Dendritic cell treated with granulocyte-macrophage colony-stimulating factor and Interleukin-4, amounts not matched to agents 40 ng/mL and 50 ng/mL, for 4 days (primary cell): ENCODE results near the gene STK25.
A peak's percentile ranks its signal among the peaks of the same experiment; 100 is the strongest.

Experiments used
- H3K27ac Mint-ChIP-seq: one replicate; pipeline ENCODE4 v1.8.0; 2022; ENCODE audit warnings: mild to moderate bottlenecking, mixed read lengths
- H3K27me3 Mint-ChIP-seq: one replicate; pipeline ENCODE4 v1.8.0; 2022; ENCODE audit warnings: mild to moderate bottlenecking, mixed read lengths
- H3K36me3 Mint-ChIP-seq: one replicate; pipeline ENCODE4 v1.8.0; 2022; ENCODE audit warnings: low read depth, mixed read lengths
- H3K4me1 Mint-ChIP-seq: one replicate; pipeline ENCODE4 v1.8.0; 2022; ENCODE audit warnings: low read depth, mixed read lengths
- H3K4me3 Mint-ChIP-seq: one replicate; pipeline ENCODE4 v1.8.0; 2022; ENCODE audit warnings: mild to moderate bottlenecking, moderate library complexity, mixed read lengths
- H3K9me3 Mint-ChIP-seq: one replicate; pipeline ENCODE4 v1.8.0; 2022; ENCODE audit warnings: mixed read lengths
- intact Hi-C: fragments of 100-400 bp; cut with micrococcal nuclease; formaldehyde crosslinking; loops from one replicate; pipeline ENCODE4 v1.15.0; 2022

The STK25 gene

GRCh38 chr2:241508240-241509154 lies at the start of gene STK25:
Gene STK25 (minus strand): TSS chr2:241508584. CDS start chr2:241508035, 549 bp downstream.
- Mint-ChIP-seq H3K27me3 (peaks cover 43% of the 10 kb centered on the region), H3K36me3 (peaks cover 29% of the 10 kb centered on the region), H3K4me1 (peaks cover 25% of the 10 kb centered on the region), H3K9me3 (no peaks in the 10 kb centered on the region), H3K27ac (peak within 1 kb of the TSS; percentile 69), H3K4me3 (peak within 1 kb of the TSS; percentile 89)
- intact Hi-C loops, result loop anchor here (5.0 kb wide), 2 partner anchors 151 to 179 kb away; partner anchors contain the start of genes DTYMK and FARP2

GRCh38 chr2:241556746-241557145 lies 48.4 kb upstream of the STK25 start:
- intact Hi-C loops, result no loop called here
- Mint-ChIP-seq H3K36me3 (no peaks in the 10 kb centered on the region), H3K4me3 (no peak overlapping the region), H3K27me3 (peaks cover 79% of the 10 kb centered on the region), H3K9me3 (peaks cover 16% of the 10 kb centered on the region), H3K27ac (no peak overlapping the region), H3K4me1 (no peaks in the 10 kb centered on the region)

GRCh38 chr2:241555711-241556110 lies 47.3 kb upstream of the STK25 start:
- peaks cover 83% of the 10 kb centered on the region for H3K27me3 Mint-ChIP-seq
- intact Hi-C loops, result no loop called here
- H3K36me3 Mint-ChIP-seq, result no peaks in the 10 kb centered on the region
- no peak overlapping the region for H3K27ac Mint-ChIP-seq
- H3K4me1 Mint-ChIP-seq, result no peaks in the 10 kb centered on the region
- no peak overlapping the region for H3K4me3 Mint-ChIP-seq
- H3K9me3 Mint-ChIP-seq, result peaks cover 16% of the 10 kb centered on the region

- intact Hi-C loops, result no loop called here
- Mint-ChIP-seq H3K4me1 (no peaks in the 10 kb centered on the region), H3K27me3 (peaks cover 75% of the 10 kb centered on the region), H3K36me3 (no peaks in the 10 kb centered on the region), H3K27ac (no peak overlapping the region), H3K4me3 (no peak overlapping the region), H3K9me3 (peaks cover 16% of the 10 kb centered on the region)
Observed at GRCh38 chr2:241554610-241555322, 46.4 kb upstream of the STK25 start.

GRCh38 chr2:241553981-241554380 lies 45.6 kb upstream of the STK25 start:
- intact Hi-C loops, result no loop called here

GRCh38 chr2:241553512-241553830 lies 45.1 kb upstream of the STK25 start:
- intact Hi-C loops, result no loop called here
- Mint-ChIP-seq H3K4me3 (no peak overlapping the region), H3K27me3 (peaks cover 68% of the 10 kb centered on the region), H3K9me3 (peaks cover 16% of the 10 kb centered on the region), H3K4me1 (no peaks in the 10 kb centered on the region), H3K36me3 (no peaks in the 10 kb centered on the region), H3K27ac (no peak overlapping the region)

More at GRCh38 chr2:241553981-241554380, 45.6 kb upstream of the STK25 start:
- Mint-ChIP-seq H3K36me3 (no peaks in the 10 kb centered on the region), H3K4me3 (no peak overlapping the region), H3K4me1 (no peaks in the 10 kb centered on the region), H3K27me3 (peaks cover 70% of the 10 kb centered on the region), H3K27ac (no peak overlapping the region), H3K9me3 (peaks cover 16% of the 10 kb centered on the region)

- intact Hi-C loops, result no loop called here
- H3K27me3 Mint-ChIP-seq, result peaks cover 59% of the 10 kb centered on the region
- H3K27ac Mint-ChIP-seq, result no peak overlapping the region
- H3K9me3 Mint-ChIP-seq, result peaks cover 7% of the 10 kb centered on the region
- H3K4me3 Mint-ChIP-seq, result no peak overlapping the region
- H3K36me3 Mint-ChIP-seq, result no peaks in the 10 kb centered on the region
- H3K4me1 Mint-ChIP-seq, result no peaks in the 10 kb centered on the region
Observed at GRCh38 chr2:241551998-241552737, 43.8 kb upstream of the STK25 start.

GRCh38 chr2:241551599-241551997 lies 43.2 kb upstream of the STK25 start:
- Mint-ChIP-seq H3K9me3 (peaks cover 2% of the 10 kb centered on the region), H3K27ac (no peak overlapping the region), H3K27me3 (peaks cover 54% of the 10 kb centered on the region), H3K36me3 (no peaks in the 10 kb centered on the region), H3K4me1 (no peaks in the 10 kb centered on the region), H3K4me3 (no peak overlapping the region)
- intact Hi-C loops, result no loop called here

- intact Hi-C loops, result no loop called here
- Mint-ChIP-seq H3K27ac (no peak overlapping the region), H3K36me3 (no peaks in the 10 kb centered on the region), H3K27me3 (peaks cover 47% of the 10 kb centered on the region), H3K9me3 (no peaks in the 10 kb centered on the region), H3K4me3 (no peak overlapping the region), H3K4me1 (no peaks in the 10 kb centered on the region)
Observed at GRCh38 chr2:241550616-241551580, 42.5 kb upstream of the STK25 start.

GRCh38 chr2:241548451-241548835 lies 40.1 kb upstream of the STK25 start:
- H3K4me3 Mint-ChIP-seq, result no peak overlapping the region
- intact Hi-C loops, result no loop called here
- H3K9me3 Mint-ChIP-seq, result no peaks in the 10 kb centered on the region
- no peaks in the 10 kb centered on the region for H3K36me3 Mint-ChIP-seq
- H3K27me3 Mint-ChIP-seq, result peaks cover 30% of the 10 kb centered on the region
- H3K4me1 Mint-ChIP-seq, result no peaks in the 10 kb centered on the region
- no peak overlapping the region for H3K27ac Mint-ChIP-seq

- Mint-ChIP-seq H3K9me3 (no peaks in the 10 kb centered on the region), H3K27ac (no peak overlapping the region), H3K27me3 (peaks cover 31% of the 10 kb centered on the region), H3K4me3 (no peak overlapping the region), H3K36me3 (no peaks in the 10 kb centered on the region), H3K4me1 (no peaks in the 10 kb centered on the region)
- intact Hi-C loops, result no loop called here
Observed at GRCh38 chr2:241547781-241548450, 39.5 kb upstream of the STK25 start.

GRCh38 chr2:241546771-241547498 lies 38.6 kb upstream of the STK25 start:
- intact Hi-C loops, result no loop called here
- Mint-ChIP-seq H3K36me3 (no peaks in the 10 kb centered on the region), H3K4me1 (no peaks in the 10 kb centered on the region), H3K27me3 (peaks cover 33% of the 10 kb centered on the region), H3K27ac (no peak overlapping the region), H3K4me3 (no peak overlapping the region), H3K9me3 (no peaks in the 10 kb centered on the region)
